HG03175 (cell line): Measurements from ENCODE around the gene KRT83.
"Not testable (repeated sequence)": the region's sequence is repeated elsewhere in the genome, so short reads cannot be mapped to it uniquely, and the experiment has no call there.

ENCODE experiments used
- ATAC-seq: cut with Tn5 transposase; IDR thresholded peaks from one replicate; pipeline ENCODE4 v1.9.1; 2021; ENCODE audit warnings: mild to moderate bottlenecking, moderate library complexity; ENCODE audit not compliant: unreplicated experiment

KRT83 gene

GRCh38 chr12:52311285-52311648, 9.9 kb downstream of the KRT83 start:
- no peak for ATAC-seq

DNA sequence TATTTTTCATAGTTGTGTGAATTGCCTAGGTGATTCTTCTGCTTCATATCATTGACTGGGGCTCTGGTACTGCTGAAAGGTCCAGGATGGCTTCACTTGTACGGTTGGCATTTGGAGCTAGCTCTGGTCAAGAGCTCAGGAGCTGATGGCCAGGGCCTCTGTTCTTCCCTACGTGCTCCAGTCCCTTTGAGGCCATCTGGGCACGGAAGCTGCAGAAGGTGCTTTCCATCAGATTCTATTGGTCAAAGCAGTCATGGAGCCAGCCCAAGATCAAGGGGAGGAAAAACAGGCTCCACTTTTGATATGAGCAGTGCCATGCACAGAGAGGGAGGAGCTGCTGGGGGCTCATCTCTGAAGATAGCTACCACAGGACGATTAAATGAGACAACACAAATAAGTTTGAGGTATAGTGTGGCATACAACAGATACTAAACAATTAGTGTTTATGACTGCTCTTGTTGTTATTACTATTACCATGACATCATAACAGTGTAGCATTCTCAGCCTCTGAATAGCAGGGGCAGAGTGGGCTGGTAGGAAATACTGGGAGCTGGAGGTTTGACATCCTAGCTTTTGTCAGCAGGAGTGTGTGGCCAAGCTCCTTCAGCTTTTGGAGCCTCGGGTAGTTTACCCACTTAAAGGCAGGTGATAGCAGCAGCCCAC, 10.4 kb downstream of the KRT83 start:
- ATAC-seq, result no peak

GRCh38 chr12:52308806-52309425, 12.3 kb downstream of the KRT83 start:
- no peak for ATAC-seq

GRCh38 chr12:52307836-52308805, 13.1 kb downstream of the KRT83 start:
- ATAC-seq, result no peak

DNA sequence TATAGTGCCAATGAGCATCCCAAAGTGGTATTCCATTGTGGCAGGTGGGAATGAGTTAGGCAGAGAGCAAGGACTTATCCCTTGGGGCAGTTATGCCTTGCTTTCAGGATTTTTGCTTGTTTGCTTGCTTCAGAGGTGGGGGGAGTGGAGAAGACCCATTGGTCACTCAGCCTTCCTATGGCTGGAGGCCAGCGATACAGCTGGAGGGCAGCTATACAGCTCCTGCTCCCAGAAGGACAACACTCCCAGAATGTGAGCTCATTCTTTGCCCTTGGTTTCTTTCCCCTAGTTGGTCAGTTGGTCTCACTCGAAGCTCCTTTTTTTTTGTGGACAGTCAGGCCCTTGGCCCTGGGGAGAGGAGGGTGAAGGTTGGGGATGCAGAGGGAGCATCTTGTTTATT, 14.5 kb downstream of the KRT83 start:
- ATAC-seq, result no peak

DNA sequence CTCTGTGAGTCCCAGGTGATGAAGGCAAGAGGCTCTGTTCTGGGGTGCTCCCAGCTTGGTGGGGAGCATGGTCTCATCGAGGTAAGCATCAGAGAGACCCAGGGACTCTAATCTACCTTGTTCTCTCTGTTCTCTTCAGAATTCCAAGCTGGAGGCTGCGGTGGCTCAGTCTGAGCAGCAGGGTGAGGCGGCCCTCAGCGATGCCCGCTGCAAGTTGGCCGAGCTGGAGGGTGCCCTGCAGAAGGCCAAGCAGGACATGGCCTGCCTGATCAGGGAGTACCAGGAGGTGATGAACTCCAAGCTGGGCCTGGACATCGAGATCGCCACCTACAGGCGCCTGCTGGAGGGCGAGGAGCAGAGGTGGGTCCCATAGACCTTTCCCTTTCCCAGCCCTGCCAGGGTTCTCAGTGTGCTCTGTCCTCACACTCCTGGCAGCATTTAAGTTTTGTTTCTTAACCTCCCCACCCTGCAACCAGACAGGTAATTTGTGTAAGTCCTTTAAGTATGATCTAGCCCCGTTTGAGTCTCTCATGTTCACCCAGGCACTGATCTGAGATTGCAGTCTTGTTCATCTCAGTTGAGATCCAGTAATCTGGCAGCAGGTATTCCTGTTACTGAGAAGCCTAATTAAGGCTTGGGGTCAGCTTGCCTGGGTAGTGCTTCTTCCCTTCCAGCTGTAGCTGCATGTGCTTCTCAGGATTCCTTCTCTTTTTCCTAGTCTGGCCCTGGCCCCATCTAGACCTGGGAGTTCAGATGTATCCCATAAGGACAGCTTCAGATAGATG, 15.1 kb downstream of the KRT83 start:
- ATAC-seq, result no peak

- ATAC-seq, result peak; percentile 97
These were observed 16.2 kb downstream of the KRT83 start for GRCh38 chr12:52304941-52305411.

DNA sequence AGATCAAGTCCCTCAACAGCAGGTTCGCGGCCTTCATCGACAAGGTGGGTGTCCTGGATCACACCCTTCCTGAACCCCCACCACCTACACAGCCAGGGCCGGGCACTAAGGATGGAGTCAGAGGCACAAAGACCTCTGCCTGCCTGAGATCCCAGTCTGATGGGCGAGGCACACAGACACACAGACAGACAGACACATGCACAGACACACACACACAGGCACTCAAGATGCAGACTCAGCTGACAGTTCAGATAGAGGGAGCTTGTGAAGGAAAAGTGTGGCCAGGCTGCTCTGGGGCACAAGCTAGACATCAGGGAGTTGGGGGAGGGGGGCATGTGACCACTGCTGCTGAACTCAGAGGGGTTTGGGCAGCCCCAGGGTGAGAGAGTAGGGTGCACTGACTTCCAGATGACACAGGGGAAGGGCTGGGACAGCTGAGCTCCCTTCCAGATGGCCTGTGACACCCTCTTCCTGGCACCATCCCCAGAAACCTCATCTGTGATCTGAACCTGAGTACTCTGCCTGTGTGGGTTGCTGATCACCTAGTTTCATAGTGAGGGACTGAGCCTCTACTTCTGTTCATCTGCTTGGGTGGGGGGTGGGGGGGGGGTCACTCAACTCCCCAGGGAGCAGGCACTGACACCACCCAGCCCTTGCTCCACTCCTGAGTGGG, 18.8 kb downstream of the KRT83 start:
- not testable (repeated sequence) for ATAC-seq

- ATAC-seq, result not testable (repeated sequence)
These were observed 19.5 kb downstream of the KRT83 start for GRCh38 chr12:52301721-52302120.

DNA sequence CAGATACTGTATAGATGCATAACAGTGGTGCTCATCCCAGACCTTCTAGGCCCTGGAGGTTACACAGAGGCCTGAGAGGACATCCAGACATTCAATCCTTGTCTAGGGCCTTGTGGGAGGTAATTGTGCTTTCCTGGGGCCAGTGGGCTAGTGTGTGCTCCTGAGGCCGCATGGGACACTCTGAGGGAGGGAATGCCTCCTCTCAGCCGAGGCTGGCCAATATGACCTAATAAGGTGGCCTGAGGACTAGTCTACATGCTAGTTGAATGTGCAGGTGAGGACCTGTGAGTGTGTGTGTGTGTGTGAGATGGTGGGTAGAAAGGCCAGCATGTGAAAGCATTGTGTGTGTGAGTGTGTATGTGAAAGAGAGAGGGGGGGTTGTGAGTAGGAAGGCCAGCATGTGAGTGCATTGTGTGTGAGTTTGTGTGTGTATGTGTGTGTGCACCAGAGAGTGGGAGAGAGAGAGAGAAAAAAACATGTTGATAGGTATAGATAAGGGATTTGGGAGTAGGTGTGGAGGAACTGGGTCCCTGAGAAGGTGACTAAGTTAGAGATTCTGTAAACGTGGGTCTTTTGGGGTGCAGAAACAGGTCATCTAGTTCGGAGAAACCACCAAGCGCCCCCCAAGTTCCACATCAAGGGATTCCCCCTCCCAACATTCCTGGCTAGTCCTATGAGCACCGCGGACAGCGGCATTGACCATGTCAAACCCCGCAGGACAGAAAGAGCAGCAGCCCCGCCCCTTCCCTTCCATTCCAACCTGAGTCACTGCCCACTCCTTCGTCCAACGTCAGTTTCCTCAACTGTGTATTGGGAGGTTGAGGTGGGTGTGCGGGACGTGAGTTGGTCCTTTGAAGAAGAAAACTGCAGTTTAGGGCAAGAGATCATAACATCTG, 20.2 kb downstream of the KRT83 start:
- ATAC-seq, result no peak

GRCh38 chr12:52298677-52299190, 22.5 kb downstream of the KRT83 start:
- no peak for ATAC-seq

GRCh38 chr12:52296572-52297215, 24.5 kb downstream of the KRT83 start:
- ATAC-seq, result no peak

- ATAC-seq, result no peak
These were observed 25.5 kb downstream of the KRT83 start for GRCh38 chr12:52295663-52296062.

DNA sequence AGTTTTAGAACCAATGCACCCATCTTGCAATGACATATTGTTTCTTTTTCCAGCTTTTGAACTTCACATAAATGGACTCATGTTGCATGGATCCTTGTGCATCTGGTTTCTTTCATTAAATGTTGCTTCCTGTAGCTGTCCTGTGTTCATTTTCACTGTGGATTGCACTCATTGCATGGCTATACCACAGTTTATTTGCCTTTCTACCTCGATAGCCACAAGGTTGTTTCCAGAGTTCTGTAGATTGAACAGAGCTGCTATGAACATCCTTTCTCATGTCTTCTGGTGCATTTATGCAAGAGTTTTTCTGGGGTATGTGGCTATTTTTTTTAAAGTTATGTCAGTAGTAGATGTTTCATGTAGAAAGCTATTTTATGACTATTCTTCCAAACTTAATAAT, 26.4 kb downstream of the KRT83 start:
- ATAC-seq, result no peak

GRCh38 chr12:52293926-52294325, 27.3 kb downstream of the KRT83 start:
- no peak for ATAC-seq

DNA sequence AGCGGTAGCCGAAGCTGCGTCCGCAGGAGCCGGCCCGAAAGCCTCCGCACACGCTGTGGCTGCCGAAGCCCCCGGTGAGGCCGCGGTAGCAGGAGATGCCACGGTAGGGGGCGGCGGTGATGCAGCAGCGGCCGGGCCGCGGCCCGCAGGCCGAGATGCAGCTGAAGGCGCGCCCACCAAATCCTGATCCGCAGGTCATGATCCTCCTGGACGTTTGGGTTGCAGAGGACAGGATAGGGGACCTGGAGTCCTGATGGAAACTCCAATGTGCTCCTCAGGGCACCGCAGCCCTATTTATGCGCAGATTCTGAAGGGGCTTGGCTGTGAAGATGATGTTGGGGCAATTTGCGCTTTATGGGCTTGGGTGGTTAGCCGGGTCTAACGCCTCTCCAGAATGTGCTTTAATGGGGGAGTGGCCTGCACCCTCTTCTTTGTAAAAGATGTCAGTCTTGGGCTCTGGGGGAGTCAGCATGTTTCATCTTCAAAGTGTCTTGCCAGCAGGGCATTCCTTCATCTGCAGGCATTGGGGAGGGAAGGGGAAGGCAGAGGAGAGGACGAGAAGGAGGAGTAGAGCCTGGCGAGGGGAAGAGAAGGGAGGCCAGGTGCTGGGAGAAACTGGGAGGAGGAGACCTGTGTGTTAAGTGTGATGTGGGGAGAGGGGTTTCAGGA, 29.8 kb downstream of the KRT83 start, which contains the start of gene KRT81:
TSS of gene KRT81 (minus strand) at position 268 of the 669 bp plus-strand sequence. CDS start at position 199, 69 bp downstream.
- ATAC-seq, result no peak

- ATAC-seq, result not testable (repeated sequence)
These were observed 30.6 kb downstream of the KRT83 start for GRCh38 chr12:52290483-52291134.
